Muscle of leg (tissue), 11 donors: ENCODE results near the gene SLFN12L. TPM values are rescaled to one million over a fixed set of nuclear protein-coding genes. Genes with fewer than 3 reads are reported as not detected.
"Not testable (repeated sequence)": the region's sequence is repeated elsewhere in the genome, so short reads cannot be mapped to it uniquely, and the experiment has no call there.

ENCODE experiments used
- DNase-seq: peaks from one replicate; pipeline ENCODE4 v3.0.0; 2013
- H3K27ac ChIP-seq: one replicate; pipeline ENCODE4 v1.5.1; 2013; ENCODE audit warnings: mild to moderate bottlenecking, low read length, control low read depth
- H3K27me3 ChIP-seq: one replicate; pipeline ENCODE4 v1.6.1; 2013; ENCODE audit warnings: low read length; ENCODE audit not compliant: control insufficient read depth, insufficient read depth
- H3K36me3 ChIP-seq: one replicate; pipeline ENCODE4 v1.6.1; 2013; ENCODE audit warnings: low read length; ENCODE audit not compliant: control insufficient read depth, insufficient read depth
- H3K4me1 ChIP-seq: one replicate; pipeline ENCODE4 v1.6.1; 2013; ENCODE audit warnings: low read length; ENCODE audit not compliant: control insufficient read depth, insufficient read depth
- H3K4me3 ChIP-seq: one replicate; pipeline ENCODE4 v1.5.1; 2013; ENCODE audit warnings: low read length, control low read depth
- H3K9me3 ChIP-seq: replicated peaks from 2 replicates; pipeline ENCODE4 v1.6.1; 2013; ENCODE audit warnings: low read depth, low read length; ENCODE audit not compliant: control insufficient read depth
- WGBS: methylation state at CpG from one replicate; pipeline ENCODE4 v1.1.5; 2013; ENCODE audit warnings: missing lambda C conversion rate; ENCODE audit not compliant: insufficient coverage; 5-methylcytosine and 5-hydroxymethylcytosine counted together
- polyA plus RNA-seq, 8 donors: library from polyadenylated mRNA; unstranded; fragments of 120-200 nt; gene quantifications; one replicate each; pipeline versions ENCODE4 v1.2.1 to v1.2.3, GENCODE V29; 2013; ENCODE audit warnings: inconsistent platforms in 1 of 8, low replicate concordance in 1 of 8; ENCODE audit not compliant: insufficient read length in 8 of 8, insufficient read depth in 1 of 8
- total RNA-seq: library from RNA; stranded (reverse); fragments of 120-200 nt; gene quantifications from one replicate; pipeline ENCODE4 v1.2.4, GENCODE V29; 2013

SLFN12L gene
- total and polyA plus RNA-seq, 9 donors: 0.06 to 0.57 (median 0.12) TPM

DNA sequence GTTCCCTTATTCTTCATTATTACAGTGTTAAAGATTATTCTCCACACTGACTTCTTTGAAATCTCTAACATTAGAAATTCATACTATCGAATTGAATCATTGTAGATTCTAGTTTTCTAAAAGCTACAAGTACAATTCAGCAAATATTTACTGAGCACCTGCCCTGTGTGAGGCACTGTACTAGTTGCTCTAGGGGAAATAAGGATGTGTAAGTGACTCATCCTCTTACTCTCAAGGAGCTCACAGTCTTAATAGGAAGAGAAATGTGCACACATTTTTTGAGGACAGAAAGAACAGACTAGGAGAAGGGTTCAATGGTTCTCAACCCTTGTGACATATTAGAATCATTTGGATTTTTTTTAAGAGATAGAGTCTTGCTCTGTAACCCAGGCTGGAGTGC, 7.7 kb upstream of the SLFN12L start:
- Histone ChIP-seq H3K27ac (no peak overlapping the region), H3K4me1 (no peaks in the 10 kb centered on the region), H3K4me3 (no peak overlapping the region), H3K36me3 (no peaks in the 10 kb centered on the region), H3K27me3 (no peaks in the 10 kb centered on the region), H3K9me3 (no peaks in the 10 kb centered on the region)
- no CpG with 5 or more reads among the region's 1 CpG for WGBS
- no peak for DNase-seq

DNA sequence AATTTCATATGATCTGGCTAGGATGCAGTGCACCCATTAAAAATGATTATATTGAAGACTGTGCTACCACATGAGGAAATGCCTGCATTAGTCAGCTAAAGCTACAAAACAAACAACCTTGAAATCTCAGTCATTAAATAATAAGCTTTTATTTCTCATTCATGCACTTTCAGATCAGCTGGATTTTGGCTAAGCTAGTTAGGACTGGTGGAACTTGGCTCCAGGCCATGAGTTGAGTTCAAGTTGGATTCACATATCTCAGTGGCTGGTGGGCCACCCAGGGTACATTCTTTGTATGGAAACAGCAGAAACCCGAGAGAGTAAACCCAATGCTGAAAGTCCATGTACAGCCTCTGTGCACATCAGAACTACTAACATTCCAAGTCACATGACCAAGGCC, 6.4 kb upstream of the SLFN12L start:
- no peaks in the 10 kb centered on the region for H3K36me3 ChIP-seq
- H3K4me1 ChIP-seq: no peaks in the 10 kb centered on the region
- no peak for DNase-seq
- WGBS: no CpG with 5 or more reads among the region's 1 CpG
- no peaks in the 10 kb centered on the region for H3K27me3 ChIP-seq
- H3K27ac ChIP-seq: no peak overlapping the region
- no peaks in the 10 kb centered on the region for H3K9me3 ChIP-seq
- no peak overlapping the region for H3K4me3 ChIP-seq

DNA sequence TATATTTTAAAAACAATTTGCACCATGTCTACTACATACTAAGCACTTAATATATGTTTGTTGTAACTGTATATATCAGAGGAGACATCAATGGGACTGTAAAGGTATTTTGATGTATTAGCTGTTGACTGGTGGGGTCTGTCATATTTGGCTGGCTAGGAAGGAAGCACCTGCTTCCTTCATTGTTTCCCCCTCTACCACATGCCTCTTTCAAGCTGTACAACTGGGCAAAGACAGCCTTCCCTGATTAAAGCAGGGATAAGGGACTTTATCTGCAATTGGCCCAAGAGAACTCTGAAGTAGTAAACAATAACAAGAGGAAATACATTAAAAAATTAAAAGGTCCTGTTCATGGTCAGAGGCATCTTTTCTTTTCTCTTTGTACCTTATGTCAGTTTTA, 5.5 kb upstream of the SLFN12L start:
- no peak overlapping the region for H3K27ac ChIP-seq
- no peak overlapping the region for H3K4me3 ChIP-seq
- DNase-seq: no peak
- no peaks in the 10 kb centered on the region for H3K9me3 ChIP-seq
- H3K36me3 ChIP-seq: no peaks in the 10 kb centered on the region
- no peaks in the 10 kb centered on the region for H3K27me3 ChIP-seq
- no peaks in the 10 kb centered on the region for H3K4me1 ChIP-seq

DNA sequence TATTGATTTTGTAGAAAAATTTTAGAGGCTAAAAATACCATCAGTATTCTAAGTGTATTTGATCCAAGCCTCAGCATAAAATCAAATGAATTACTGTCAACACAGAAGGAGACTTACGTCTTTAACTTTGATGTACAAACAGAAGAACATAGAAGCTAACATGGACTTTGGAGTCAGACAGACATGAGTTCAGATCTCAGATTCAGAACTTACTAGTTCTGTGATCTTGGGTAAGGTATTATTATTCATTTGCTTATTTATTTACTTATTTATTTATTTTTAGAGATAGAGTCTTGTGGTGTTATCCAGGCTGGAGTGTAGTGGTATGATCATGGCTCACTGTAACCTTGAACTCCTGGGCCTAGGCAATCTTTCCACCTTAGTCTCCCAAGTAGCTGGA, 4.0 kb upstream of the SLFN12L start:
- Histone ChIP-seq H3K4me1 (no peaks in the 10 kb centered on the region), H3K36me3 (no peaks in the 10 kb centered on the region), H3K9me3 (no peaks in the 10 kb centered on the region), H3K27ac (no peak overlapping the region), H3K27me3 (no peaks in the 10 kb centered on the region), H3K4me3 (no peak overlapping the region)
- DNase-seq: no peak
- no CpG with 5 or more reads among the region's 1 CpG for WGBS

DNA sequence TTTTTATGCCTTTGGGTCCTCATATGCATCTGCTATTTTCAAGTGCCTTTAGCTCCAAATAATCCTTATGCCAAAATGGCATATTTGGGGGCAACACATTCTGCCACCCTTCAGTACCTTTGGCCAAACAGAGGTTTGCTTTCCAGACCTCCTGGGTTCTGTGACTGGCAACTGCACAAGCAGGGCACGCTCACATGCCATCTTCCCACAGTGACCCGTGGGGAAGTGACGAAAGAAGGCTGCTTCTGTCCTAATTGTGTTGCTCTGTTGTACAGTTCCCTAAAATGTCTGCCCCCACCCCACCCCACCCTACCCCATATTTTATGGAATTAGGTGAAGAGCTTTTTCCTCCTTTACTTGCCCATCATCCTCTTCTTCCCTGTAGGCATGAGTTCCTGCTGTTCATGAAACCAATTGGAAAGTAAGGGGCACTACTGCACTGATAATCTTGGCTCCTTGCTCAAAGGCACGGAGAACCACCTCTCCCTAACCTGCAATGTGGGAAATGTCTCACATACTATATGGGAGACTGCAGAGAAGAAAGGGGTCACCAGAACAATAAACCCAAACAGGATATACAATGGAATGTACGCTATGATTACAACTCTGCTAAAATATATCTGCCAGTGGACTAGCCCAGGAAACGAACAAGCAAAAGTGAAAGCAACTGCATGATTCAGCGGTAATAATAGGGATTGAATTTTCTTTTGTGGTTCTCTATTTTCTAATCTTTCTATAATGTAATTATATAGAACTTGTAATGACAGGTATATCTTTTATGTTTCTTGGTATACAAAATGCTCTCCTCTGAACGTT, 3.3 kb upstream of the SLFN12L start:
- Histone ChIP-seq H3K36me3 (no peaks in the 10 kb centered on the region), H3K9me3 (no peaks in the 10 kb centered on the region), H3K4me3 (peak overlapping the region; percentile 23), H3K27me3 (no peaks in the 10 kb centered on the region), H3K27ac (peak overlapping the region; percentile 78), H3K4me1 (no peaks in the 10 kb centered on the region)
- peak; percentile 45 for DNase-seq
- no CpG with 5 or more reads among the region's 8 CpGs for WGBS

DNA sequence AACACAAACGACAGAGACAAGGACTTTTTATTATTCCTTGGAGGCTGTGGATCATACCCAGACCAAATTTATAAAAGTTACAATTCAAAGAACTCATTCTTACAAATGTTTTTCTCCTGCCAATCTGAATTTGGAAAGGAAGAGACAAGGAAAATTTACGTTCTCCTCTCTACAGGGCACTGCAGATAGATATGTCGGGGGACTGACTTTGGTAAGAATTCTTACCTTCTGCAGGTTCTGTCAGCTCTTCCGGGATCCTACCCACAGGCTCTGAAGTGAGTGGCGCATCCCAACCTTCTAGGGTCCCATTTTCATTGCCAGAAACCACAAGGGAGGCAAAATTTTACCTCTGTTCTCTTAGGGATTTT, 2.2 kb upstream of the SLFN12L start:
- no peak overlapping the region for H3K4me3 ChIP-seq
- no peak for DNase-seq
- no peaks in the 10 kb centered on the region for H3K9me3 ChIP-seq
- no peaks in the 10 kb centered on the region for H3K36me3 ChIP-seq
- no peaks in the 10 kb centered on the region for H3K27me3 ChIP-seq
- no peaks in the 10 kb centered on the region for H3K4me1 ChIP-seq
- no peak overlapping the region for H3K27ac ChIP-seq
- WGBS: 60% methylated on average over 1 of the region's 5 CpGs

DNA sequence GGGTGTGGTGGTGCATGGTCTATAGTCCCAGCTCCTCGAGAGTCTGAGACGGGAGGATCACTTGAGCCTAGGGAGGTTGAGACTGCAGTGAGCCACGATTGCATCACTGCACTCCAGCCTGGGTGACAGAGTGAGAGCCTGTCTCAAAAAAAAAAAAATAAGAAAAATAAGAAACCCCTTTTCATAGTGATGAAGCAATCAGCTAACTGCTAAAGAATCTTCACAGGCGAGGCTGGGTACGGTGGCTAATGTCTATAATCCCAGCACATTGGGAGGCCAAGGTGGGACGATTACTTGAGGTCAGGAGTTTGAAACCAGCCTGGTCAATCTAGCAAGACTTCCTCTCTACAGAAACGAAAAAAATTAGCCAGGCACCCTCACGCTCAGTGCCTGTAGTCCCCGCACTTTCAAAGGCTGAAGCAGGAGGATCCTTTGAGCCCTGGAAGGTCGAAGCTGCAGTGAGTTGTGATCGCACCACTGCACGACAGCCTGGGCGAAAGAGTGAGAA, 760 bp downstream of the SLFN12L start:
- H3K36me3 ChIP-seq: no peaks in the 10 kb centered on the region
- DNase-seq: no peak
- no peaks in the 10 kb centered on the region for H3K27me3 ChIP-seq
- H3K4me3 ChIP-seq: no peak overlapping the region
- H3K9me3 ChIP-seq: no peaks in the 10 kb centered on the region
- WGBS: 96% methylated on average over 5 of the region's 13 CpGs
- no peaks in the 10 kb centered on the region for H3K4me1 ChIP-seq
- peak overlapping the region; percentile 62 for H3K27ac ChIP-seq

DNA sequence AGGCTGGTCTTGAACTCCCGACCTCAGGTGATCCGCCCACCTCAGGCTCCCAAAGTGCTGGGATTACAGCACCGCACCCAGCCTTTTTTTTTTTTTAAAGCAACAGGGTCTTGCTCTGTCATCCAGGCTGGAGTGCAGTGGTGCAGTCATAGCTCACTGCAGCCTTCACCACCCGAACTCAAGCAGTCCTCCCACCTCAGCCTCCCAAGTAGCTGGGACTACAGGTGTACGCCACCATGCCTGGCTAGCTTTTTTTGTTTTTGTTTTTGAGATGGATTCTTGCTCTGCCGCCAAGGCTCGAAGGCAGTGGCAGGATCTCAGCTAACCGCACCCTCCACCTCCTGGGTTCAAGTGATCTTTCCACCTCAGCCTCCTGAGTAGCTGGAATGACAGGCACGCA, 2.1 kb downstream of the SLFN12L start:
- H3K27ac ChIP-seq, H3K4me1 ChIP-seq, H3K4me3 ChIP-seq, H3K9me3 ChIP-seq, DNase-seq, H3K36me3 ChIP-seq, H3K27me3 ChIP-seq: not testable (repeated sequence)
- WGBS: 96% methylated on average over 4 of the region's 9 CpGs

DNA sequence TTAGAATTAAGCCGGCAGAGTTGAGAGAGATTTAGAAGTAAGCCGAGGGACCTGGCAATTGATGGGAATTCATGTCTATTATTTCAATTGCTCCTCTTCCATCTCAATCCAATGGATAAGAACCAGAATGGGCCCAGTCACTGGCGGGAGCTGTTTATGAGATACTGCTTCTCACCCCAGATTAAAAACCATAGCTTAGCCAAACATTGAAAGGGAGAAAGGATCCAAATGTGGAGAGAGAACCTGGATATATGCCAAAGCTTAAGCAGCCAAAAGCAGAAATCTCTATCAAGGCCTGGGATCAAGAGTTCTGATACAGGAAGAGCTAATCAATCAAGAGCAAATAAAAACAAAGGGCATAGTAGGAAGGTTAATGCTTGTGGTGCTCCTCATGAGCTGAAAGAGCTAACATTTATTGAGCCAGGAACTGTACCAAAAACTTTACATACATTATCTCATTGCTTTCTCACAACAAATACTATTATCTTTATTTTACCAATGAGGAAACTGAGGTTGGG, 2.8 kb downstream of the SLFN12L start:
- no peaks in the 10 kb centered on the region for H3K9me3 ChIP-seq
- no CpG with 5 or more reads among the region's 3 CpGs for WGBS
- no peak overlapping the region for H3K27ac ChIP-seq
- DNase-seq: no peak
- H3K27me3 ChIP-seq: no peaks in the 10 kb centered on the region
- H3K4me1 ChIP-seq: no peaks in the 10 kb centered on the region
- H3K4me3 ChIP-seq: no peak overlapping the region
- no peaks in the 10 kb centered on the region for H3K36me3 ChIP-seq

DNA sequence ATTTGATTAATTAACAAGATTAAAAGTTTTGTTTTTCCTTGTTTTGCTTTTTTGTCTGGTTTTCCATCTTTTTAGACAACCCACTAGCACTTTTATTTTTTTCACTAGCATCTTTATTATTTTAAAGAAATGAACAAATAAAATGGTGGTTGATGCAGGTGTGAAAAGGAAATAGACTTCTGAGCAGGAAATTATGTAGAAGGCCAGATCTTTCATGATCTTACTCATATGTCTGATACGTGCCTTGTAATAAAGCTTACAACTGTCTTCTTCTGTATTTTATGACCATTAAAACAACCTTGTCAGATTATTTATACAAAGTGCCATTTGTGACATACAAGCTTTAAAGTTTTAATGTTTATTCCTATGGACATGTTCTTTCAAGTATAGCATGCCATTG, 6.3 kb downstream of the SLFN12L start:
- WGBS: no CpG with 5 or more reads among the region's 1 CpG
- Histone ChIP-seq H3K36me3 (no peaks in the 10 kb centered on the region), H3K27ac (no peak overlapping the region), H3K27me3 (no peaks in the 10 kb centered on the region), H3K4me1 (no peaks in the 10 kb centered on the region), H3K9me3 (no peaks in the 10 kb centered on the region), H3K4me3 (no peak overlapping the region)
- DNase-seq: no peak
